AG09309 (cell line): ENCODE results near the gene COQ9.

Experiments
- DNase-seq: peaks from one replicate; pipeline ENCODE4 v3.0.0-alpha.2; 2010; ENCODE audit warnings: low read depth
- H3K4me3 ChIP-seq: 2 replicates; pipeline ENCODE4 v1.5.1; 2011; ENCODE audit warnings: mild to moderate bottlenecking, low read depth, low read length, moderate library complexity; ENCODE audit not compliant: control insufficient read depth
- TF ChIP-seq, protein P1 (sequence below): IDR thresholded peaks from 2 replicates; pipeline ENCODE4 v1.5.1; 2011; ENCODE audit warnings: mild to moderate bottlenecking, low read depth, low read length, inconsistent platforms; ENCODE audit not compliant: insufficient read depth, control insufficient read depth; ENCODE audit errors: missing control alignments

COQ9 gene

DNA sequence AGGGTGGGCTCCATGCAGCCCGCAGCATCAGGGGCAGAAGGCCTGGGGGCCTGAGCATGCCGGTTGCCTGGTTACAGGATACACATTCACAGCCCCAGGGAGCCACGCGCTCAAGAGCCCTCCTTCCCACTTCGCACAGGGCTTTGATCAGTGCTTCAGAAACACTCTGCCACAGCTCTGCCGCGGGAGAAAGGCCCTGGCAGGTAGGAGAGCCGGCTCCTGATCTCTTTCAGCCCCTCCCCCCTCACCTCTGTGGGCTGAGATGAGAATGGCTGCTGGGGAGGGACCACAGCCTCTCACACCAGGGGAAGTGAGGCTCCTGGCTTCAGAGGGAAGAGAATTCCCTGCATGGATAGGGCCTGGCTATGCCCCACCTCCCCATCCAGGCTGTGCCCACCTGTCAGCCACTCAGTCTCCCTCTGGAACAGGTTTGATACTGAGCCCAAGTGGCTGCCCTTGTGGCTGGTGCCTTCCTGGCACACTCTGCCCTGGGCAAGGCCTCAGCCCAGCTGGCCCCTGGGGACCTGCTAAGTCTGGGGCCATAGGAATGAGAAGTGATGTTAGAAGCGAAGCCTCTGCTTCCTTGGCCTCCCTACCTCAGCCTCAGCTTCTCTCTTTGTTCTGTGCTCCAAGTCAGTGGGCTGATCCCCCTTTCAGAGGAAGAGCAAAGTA, 30.4 kb downstream of the COQ9 start:
- TF ChIP-seq, protein P1, sequence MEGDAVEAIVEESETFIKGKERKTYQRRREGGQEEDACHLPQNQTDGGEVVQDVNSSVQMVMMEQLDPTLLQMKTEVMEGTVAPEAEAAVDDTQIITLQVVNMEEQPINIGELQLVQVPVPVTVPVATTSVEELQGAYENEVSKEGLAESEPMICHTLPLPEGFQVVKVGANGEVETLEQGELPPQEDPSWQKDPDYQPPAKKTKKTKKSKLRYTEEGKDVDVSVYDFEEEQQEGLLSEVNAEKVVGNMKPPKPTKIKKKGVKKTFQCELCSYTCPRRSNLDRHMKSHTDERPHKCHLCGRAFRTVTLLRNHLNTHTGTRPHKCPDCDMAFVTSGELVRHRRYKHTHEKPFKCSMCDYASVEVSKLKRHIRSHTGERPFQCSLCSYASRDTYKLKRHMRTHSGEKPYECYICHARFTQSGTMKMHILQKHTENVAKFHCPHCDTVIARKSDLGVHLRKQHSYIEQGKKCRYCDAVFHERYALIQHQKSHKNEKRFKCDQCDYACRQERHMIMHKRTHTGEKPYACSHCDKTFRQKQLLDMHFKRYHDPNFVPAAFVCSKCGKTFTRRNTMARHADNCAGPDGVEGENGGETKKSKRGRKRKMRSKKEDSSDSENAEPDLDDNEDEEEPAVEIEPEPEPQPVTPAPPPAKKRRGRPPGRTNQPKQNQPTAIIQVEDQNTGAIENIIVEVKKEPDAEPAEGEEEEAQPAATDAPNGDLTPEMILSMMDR: no peak
- no peak for DNase-seq
- H3K4me3 ChIP-seq: no peak overlapping the region

DNA sequence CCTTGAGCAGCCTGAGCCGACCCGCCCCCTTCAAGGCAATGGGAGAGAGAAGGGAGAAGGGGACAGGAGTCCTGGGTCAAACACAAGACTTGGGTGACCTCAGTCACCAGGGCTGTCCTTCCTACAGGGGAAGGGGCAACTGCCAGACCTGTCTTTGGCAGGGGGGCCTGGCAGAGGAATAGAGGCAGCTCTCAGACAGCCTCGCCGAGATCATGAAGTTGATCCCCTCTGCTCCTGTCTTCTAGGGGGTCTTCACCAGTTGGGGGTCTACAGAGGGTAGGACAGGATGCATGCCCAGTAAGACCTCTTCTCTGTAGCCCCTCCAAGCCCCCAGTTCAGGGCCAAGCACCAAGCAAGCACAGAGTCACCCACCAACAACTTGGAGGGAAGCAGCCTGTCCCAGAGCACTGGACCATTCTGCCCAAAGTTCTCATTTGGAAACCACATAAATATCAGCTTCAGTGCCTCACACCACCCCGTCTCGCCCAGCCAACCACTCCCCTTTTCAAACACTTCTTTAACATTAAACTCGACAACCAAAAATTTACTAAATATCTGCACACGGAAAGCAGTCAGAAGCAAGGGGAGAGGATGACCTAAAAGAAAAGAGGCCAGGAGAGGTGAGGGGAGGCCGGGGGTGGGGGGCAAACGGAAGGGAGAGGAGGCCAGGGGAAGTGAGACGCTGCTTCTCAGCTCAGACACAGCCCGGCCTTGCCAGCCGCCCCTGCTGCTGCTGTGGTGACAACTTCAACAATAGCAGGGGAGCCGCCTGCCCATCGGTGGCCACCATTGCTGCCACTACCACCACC, 31.3 kb downstream of the COQ9 start:
- TF ChIP-seq, protein P1: no peak
- H3K4me3 ChIP-seq: peak overlapping the region; percentile 45
- DNase-seq: no peak

DNA sequence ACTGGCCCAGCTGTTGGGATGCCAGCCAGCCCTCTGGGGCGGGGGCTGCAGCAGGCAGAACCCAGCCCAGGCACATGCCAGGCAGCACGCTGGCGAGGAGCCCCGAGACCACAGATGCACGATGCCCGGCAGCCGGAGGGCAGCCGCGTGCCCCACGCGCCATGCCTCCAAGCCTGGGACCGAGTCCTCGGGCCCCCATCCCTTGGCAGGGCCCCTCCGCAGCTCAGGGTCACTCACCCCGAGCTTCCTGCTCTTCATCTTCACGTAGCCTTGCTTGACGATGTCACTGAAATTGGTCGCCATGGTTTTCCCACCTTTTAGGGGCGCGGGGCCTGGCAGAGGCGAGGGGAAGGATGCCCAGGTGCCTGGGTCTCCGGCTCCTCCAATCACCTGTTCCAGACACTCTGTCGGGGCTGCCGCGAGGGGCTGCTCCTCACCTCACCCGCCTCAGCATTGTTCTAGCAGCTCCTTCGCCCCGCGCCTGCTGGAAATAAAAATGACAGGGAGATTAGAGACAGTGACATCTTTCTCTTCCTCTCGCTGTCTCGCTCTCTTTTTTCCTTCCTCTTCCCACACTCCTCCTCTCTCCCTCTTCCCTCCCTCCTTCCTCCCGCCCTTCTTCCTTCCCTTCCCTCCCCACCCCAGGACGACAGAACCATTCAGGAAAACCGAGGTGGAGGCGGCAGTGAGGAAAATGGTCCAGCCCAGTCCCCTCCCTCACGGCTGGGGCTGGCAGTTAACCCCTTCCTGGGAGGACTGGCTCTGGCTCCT, 32.1 kb downstream of the COQ9 start:
- TF ChIP-seq, protein P1: no peak
- peak overlapping the region; percentile 45 for H3K4me3 ChIP-seq
- no peak for DNase-seq

DNA sequence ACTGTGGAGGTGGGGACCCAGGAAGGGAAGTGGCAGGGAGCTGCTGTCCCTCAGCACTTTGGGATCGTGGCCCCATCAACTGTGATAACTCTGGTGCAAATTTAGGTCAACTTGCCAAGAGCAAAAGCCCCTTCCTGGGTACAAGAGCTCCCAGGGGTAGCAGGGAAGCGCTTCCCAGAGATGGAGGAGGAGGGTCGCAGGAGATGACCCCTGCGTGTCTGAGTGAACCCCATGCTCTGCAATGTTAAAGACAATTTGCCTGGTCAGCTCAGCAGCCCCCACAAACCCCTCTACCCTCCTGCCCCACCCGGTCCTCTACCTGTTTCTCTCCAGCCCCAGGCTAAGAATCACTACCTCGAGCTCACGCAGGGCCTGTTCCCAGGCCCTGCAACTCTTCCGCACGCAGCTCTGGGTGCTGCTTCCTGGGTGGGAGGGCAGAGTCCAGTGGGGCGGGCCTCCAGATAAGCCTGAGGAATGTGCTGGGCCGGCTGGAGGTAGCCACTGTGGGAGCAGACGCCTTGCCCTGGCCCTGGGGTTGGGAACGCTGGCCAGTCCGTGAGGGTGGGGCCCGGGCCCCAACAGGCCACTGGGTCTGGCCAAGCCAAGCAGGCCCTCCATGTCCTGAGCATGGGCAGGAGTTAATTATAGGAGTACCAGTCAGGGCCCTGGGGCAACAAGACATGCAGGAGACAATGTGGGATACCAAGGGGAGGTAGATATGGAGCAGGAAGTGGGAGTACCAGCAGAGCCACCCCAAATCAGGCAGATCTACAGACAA, 32.9 kb downstream of the COQ9 start:
- TF ChIP-seq, protein P1: no peak
- peak overlapping the region; percentile 45 for H3K4me3 ChIP-seq
- no peak for DNase-seq

DNA sequence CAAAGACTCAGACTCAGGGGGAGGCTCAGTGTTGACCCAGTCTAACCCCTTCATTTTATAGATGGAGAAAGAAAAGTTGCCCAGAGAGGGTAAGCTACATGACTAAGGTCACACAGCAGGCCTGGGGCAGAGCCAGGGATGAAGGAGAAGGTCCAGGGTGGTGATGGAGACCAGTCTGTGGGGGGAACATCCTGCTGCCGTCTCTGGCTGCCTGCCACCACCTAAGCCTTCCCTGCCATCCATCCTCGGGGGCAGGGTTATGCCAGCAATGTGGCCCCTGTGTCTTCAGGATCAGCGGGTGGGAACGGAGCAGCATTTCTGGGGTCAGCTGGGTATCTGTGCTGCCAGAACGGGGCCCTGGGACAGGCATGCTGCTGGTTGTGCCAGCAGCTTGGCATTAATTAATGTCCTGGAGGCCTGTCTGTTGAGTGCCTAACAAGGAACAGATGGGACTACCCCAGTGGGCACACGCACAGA, 33.5 kb downstream of the COQ9 start:
- H3K4me3 ChIP-seq: no peak overlapping the region
- DNase-seq: no peak
- TF ChIP-seq, protein P1: no peak

DNA sequence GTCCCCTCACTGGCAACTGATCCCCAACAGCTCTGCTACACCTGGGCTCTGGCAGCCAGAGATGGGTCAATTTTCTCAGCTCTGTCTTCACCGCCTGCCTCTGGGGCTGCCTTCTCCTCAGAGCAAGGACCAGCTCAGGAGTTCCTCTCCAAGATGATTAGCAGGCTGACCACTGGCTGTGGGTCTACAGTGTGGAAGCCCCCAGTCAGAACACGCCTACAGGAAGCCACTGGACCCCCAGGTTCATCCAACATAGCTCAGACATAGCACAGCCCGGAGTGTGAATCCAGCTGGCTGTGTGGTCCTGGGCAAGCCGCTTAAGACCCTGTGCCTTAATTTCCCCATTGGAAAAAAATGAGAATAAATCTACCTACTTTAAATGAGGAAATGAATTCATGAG, 34.1 kb downstream of the COQ9 start:
- no peak overlapping the region for H3K4me3 ChIP-seq
- TF ChIP-seq, protein P1: no peak
- no peak for DNase-seq
